ENCODE measurements around the gene FGD2.

FGD2 gene

DNA sequence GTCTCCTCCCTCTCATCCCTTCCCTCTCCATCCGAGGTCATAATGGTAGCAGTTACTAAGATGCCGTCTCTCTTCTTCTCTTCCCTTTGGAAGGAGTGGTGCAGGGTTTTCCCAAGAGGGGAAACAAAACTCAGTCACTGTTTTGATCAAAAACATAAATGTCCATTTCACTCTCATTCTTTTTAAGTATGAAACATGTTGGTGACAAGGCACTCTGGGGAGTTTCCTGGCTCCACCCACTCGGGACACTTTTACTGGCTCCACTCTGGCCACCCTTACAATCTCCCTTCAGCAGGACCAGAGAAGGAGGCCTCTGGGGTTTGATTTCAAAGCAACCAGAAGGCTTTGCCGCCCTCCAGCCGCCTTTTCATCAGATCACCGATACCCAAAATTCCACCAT lies 57.0 kb downstream of the FGD2 start:
- TF ChIP-seq, protein P1, sequence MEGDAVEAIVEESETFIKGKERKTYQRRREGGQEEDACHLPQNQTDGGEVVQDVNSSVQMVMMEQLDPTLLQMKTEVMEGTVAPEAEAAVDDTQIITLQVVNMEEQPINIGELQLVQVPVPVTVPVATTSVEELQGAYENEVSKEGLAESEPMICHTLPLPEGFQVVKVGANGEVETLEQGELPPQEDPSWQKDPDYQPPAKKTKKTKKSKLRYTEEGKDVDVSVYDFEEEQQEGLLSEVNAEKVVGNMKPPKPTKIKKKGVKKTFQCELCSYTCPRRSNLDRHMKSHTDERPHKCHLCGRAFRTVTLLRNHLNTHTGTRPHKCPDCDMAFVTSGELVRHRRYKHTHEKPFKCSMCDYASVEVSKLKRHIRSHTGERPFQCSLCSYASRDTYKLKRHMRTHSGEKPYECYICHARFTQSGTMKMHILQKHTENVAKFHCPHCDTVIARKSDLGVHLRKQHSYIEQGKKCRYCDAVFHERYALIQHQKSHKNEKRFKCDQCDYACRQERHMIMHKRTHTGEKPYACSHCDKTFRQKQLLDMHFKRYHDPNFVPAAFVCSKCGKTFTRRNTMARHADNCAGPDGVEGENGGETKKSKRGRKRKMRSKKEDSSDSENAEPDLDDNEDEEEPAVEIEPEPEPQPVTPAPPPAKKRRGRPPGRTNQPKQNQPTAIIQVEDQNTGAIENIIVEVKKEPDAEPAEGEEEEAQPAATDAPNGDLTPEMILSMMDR (IDR thresholded peaks at IDR 0.05) = no peak
- Histone ChIP-seq H3K36me3 (no peaks in the 10 kb centered on the region), H3K27me3 (no peaks in the 10 kb centered on the region), H3K4me3 (no peak overlapping the region), H3K4me1 (peaks cover 0 to 10% (median 9%) of the 10 kb centered on the region in 4 donors), H3K9me3 (no peaks in the 10 kb centered on the region), H3K27ac (no peak overlapping the region)
- no peak for DNase-seq
- intact Hi-C loops (cut with DNase I; ENCODE audit: low total_unique reads) = no loop called here

DNA sequence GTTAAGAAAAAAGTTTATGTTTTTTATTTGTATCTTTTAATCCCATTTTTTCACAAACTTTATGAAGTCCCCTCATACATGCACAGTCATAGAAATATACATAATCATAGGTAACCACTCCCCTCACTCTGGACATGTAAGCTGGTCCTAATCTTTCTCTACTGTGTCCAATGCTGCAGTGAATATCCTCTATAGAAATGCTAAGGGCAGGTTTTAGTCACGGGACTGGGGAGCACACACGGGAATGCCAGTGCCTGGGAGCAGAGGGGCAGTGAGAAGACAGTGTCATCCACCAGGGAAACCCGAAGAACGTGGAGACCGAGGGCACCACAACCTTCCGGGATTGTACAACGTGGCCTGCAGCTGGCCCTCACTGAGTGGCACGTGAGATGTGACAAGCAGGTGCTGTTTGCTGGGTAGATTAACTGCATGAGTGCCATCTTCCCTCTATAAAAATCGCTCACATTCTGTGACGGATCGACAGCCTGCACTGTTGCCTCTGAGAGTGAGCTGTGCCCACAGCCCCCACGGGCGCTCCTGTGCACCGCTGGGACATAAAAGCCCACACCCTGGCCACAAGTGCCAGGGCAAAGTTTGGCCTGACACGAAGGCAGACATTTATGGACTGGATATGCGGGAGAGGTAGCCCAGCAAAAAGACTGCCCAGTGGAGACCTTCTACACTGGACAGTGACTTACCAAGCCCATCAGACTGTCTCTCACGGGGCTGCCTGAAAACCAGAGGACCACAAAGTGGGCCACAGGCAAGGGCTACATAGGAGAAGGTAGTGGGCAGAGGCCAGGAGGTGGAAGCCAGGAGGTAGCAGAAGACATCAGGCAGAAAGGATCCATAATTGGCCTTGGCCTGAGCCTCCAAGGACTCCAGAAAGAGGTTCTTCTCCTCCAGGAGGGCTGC lies 63.2 kb downstream of the FGD2 start:
- no peak for DNase-seq
- H3K9me3 ChIP-seq = no peaks in the 10 kb centered on the region
- no peaks in the 10 kb centered on the region for H3K4me1 ChIP-seq
- intact Hi-C loops (cut with DNase I; ENCODE audit: low total_unique reads) = no loop called here
- H3K27ac ChIP-seq = no peak overlapping the region
- H3K4me3 ChIP-seq = no peak overlapping the region
- no peaks in the 10 kb centered on the region for H3K36me3 ChIP-seq
- no peaks in the 10 kb centered on the region for H3K27me3 ChIP-seq
- TF ChIP-seq, protein P1 (IDR thresholded peaks at IDR 0.05) = no peak

DNA sequence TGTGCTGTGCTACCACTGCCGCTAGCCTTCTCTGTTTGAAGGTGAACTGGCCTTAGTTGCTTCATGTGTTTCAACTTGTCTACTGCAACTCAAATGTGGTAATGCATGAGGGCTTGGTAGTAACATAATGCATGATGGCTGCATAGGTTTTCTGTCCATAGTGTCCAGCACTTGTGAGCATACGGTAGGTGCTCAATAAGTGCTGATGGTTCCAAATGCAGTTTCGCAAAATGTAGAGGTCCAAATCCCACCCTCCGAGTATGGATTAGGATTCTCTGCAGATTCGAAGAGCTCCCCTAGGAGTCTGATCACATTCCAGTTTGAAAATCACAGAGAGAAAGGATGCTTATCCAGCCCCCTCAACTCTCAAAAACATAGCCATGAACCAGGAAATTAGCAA lies 64.2 kb downstream of the FGD2 start:
- TF ChIP-seq, protein P1 (IDR thresholded peaks at IDR 0.05) = no peak
- no peaks in the 10 kb centered on the region for H3K4me1 ChIP-seq
- intact Hi-C loops (cut with DNase I; ENCODE audit: low total_unique reads) = no loop called here
- H3K4me3 ChIP-seq = no peak overlapping the region
- DNase-seq = no peak
- H3K27me3 ChIP-seq = no peaks in the 10 kb centered on the region
- no peak overlapping the region for H3K27ac ChIP-seq
- H3K9me3 ChIP-seq = no peaks in the 10 kb centered on the region
- no peaks in the 10 kb centered on the region for H3K36me3 ChIP-seq

DNA sequence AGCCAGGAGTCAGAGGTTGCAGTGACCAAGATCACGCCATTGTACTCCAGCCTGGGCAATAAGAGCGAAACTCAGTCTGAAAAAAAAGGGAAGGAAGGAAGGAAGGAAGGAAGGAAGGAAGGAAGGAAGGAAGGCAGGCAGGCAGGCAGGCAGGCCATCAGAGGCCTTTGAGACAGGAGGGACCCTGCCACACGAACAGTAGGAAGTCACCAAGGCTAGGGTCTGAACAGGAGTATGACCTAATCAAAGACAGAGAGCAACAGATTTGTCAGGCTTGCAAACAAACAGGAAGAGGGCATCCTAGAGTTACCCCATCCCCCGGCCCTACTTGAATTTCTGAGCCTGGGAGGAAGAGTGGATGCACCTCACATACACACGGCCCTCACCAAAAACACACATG lies 67.1 kb downstream of the FGD2 start:
- Histone ChIP-seq H3K4me1 (peaks cover 0 to 2% (median 2%) of the 10 kb centered on the region in 4 donors), H3K9me3 (no peaks in the 10 kb centered on the region), H3K27me3 (no peaks in the 10 kb centered on the region), H3K27ac (no peak overlapping the region), H3K36me3 (no peaks in the 10 kb centered on the region), H3K4me3 (no peak overlapping the region)
- no peak for DNase-seq
- intact Hi-C loops (cut with DNase I; ENCODE audit: low total_unique reads) = no loop called here
- TF ChIP-seq, protein P1 (IDR thresholded peaks at IDR 0.05) = no peak

DNA sequence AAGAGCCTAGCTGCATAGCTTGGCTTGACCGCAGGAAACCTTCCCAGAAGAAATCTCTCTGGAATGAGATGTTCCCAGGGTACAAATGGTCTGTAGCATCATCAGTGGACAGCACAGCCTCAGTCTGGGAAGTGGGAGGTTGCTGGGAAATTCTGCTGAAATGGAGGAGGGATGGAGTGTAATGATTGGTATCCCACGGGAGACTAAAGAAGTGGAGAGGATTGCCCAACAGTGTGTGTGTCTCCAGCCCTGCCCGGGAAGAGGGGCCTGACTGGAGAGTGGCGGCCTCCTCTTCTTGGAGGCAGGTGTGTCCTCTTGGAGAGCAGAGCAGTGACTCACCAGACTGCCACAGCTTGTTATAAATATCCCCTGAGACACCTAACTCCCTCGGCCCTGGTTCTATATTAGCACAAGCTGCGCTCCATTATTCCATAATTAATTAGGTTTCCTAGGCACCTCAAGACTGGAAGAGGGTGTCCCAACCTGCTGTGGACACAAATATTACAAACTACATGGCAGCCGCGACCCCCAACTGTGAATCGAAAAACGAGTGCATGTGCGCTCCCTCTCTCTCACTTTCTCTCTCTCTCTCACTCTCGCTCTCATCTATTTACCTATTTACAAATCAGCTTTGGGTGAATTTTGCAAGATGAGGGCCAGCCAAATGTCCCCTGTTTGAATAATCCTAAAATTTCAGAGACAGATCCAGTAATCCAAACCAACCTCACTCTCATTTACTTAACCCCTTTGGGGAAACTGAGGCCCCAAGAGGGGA lies 68.8 kb downstream of the FGD2 start:
- Histone ChIP-seq H3K27ac (no peak overlapping the region), H3K4me1 (peaks cover 0 to 11% (median 8%) of the 10 kb centered on the region in 4 donors), H3K27me3 (no peaks in the 10 kb centered on the region), H3K9me3 (no peaks in the 10 kb centered on the region), H3K36me3 (no peaks in the 10 kb centered on the region), H3K4me3 (no peak overlapping the region)
- DNase-seq = peak in 1 of 2 donors; percentile 60
- intact Hi-C loops (cut with DNase I; ENCODE audit: low total_unique reads) = no loop called here
- TF ChIP-seq, protein P1 (IDR thresholded peaks at IDR 0.05) = no peak
